Right renal cortex interstitium (tissue), 3 donors: ENCODE results near the gene IVL. TPM values are rescaled to one million over a fixed set of nuclear protein-coding genes. Genes with fewer than 3 reads are reported as not detected.
A peak's percentile ranks its signal among the peaks of the same experiment; 100 is the strongest.

Experiments used
- DNase-seq, 3 donors: peaks; one replicate each; pipeline ENCODE4 v3.0.0-alpha.2; 2013; ENCODE audit warnings: low read depth in 3 of 3, low spot score in 2 of 3
- polyA plus RNA-seq, 3 donors: library from polyadenylated mRNA; unstranded; fragments of 120-200 nt; gene quantifications; one replicate each; pipeline ENCODE4 v1.2.1, GENCODE V29; 2013; ENCODE audit not compliant: insufficient read length in 3 of 3

Gene IVL, protein sequence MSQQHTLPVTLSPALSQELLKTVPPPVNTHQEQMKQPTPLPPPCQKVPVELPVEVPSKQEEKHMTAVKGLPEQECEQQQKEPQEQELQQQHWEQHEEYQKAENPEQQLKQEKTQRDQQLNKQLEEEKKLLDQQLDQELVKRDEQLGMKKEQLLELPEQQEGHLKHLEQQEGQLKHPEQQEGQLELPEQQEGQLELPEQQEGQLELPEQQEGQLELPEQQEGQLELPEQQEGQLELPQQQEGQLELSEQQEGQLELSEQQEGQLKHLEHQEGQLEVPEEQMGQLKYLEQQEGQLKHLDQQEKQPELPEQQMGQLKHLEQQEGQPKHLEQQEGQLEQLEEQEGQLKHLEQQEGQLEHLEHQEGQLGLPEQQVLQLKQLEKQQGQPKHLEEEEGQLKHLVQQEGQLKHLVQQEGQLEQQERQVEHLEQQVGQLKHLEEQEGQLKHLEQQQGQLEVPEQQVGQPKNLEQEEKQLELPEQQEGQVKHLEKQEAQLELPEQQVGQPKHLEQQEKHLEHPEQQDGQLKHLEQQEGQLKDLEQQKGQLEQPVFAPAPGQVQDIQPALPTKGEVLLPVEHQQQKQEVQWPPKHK
- polyA plus RNA-seq, result under 1 TPM in 2 of 3 donors, not detected in 1; 0.21 to 0.42 TPM

DNA sequence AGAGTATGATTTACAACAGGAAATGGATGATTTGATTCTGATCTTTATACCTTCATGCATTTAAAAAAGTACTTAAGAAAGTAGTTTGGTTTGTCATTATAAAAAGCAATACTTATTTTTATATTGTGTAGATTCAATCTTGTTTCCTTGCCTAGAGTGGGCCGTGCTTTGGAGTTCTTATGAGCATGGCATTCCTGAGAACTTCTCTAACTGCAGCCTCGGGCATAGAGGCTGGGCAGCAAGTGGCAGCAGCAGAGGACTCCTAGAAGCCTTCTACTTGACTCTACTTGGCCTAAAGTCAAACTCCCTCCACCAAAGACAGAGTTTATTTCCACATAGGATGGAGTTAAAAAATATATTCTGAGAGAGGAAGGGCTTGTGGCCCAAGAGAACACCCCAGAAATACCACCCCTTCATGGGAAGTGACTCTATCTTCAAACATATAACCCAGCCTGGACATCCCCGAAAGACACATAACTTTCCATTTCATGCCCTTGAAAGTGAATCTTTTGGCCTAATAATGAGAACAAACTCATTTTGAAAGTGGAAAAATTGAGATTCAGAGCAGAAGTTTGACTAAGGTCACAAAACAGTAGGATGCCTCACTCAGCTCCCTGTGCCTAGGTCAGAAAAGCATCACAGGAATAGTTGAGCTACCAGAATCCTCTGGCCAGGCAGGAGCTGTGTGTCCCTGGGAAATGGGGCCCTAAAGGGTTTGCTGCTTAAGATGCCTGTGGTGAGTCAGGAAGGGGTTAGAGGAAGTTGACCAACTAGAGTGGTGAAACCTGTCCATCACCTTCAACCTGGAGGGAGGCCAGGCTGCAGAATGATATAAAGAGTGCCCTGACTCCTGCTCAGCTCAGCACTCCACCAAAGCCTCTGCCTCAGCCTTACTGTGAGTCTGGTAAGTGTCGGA lies at the start of gene IVL:
IVL (plus strand) TSS at position 861 of the 916 bp plus-strand sequence. CDS start 1,252 bp downstream, outside the sequence.
- DNase-seq, result no peak

DNA sequence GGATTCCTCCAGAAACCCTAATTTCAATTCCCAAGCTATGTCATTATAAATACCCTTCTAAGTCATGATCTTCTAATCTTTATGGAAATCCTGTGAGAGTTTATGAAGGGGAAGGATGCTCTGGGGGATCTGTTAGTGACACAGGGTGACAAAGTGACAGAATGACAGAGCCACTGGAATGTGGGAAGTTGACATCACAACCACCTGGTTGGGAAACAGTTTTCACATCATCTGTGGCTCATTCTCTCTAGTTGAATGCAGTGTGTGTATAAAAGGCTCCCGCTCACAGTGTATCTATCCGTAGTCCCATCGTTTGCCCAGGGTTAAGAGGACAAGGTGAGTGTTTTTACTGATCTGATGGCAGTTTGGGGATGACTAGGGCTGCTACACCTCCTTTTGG lies 48.6 kb upstream of the IVL start, which contains the start of gene LCE7A:
LCE7A (plus strand) TSS at position 301 of the 400 bp plus-strand sequence. CDS start 702 bp downstream, outside the sequence.
- DNase-seq, result no peak

DNA sequence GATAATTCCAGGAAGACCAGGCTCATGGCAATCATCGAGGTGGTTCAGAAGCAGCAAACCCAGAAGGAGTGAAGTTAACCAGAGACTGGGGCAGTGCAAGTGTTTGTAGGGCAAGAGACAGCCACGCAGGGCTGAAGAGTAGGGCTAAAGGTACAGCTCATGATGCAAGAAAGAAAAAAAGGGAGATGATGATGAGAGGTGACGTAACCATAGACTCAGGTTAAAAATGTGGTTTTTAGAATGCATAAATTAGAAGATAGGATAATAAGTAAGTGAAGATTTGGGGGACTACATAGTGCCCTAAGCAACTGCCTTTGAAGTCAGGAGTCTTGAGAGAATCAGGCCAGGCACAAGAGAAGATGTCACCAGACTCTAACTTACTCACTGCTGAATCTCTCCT lies 48.2 kb upstream of the IVL start:
- no peak for DNase-seq

DNA sequence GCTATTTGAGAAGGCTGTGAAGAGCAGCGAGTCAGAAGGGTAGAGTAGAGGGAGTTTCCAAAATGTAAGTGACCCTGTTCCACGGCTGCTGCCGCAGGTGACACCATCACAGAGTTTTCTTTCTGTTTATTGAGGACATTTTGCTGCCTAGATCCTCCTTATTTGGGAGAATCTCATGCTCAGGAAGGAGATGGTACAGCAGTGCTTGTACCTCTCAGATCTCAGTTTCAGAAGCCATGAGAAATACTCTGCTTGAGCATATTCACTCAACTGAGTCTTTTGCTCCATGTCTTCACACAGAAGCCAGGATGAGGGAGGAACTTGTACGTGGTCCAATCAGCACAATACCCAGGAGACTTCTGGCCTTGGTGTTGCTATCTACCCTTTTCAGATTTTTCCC lies 47.0 kb upstream of the IVL start:
- DNase-seq, result no peak

DNA sequence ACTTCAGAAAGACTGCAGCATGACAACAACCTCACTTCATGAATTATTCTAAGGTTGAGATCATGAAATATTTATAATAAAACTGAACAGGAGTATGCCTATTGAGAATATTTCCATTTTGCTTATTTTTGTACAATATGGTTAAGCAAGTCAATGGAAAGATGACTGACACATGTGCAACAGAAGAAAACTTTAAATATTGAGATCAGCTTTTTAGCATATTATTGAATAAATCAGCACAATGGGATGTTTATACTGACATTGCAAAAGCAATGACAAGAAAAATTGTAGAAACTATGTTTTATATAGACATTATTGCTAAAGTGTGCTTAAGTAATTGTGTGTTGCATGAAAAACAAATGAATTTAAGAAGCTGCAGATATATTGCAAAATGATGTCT lies 43.9 kb upstream of the IVL start:
- DNase-seq, result no peak

DNA sequence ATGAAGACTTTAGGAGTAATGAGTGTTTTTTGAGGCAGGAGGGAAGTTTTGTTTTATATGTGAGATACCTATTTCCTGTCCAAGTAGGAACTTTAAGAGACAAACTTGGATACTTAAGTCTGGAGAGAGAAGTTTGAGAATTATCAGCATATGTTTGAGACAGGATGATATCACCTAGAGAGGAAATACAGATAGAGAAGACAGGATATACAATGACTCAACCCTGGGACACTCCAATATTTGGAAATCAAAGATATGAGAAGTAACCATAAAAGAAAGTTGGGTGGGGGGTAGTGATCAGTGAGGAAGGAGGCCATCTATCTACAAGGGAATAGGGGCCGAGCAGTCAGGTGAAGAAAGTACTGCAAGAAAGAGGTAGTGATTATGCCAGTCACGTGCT lies 42.0 kb upstream of the IVL start:
- no peak for DNase-seq

DNA sequence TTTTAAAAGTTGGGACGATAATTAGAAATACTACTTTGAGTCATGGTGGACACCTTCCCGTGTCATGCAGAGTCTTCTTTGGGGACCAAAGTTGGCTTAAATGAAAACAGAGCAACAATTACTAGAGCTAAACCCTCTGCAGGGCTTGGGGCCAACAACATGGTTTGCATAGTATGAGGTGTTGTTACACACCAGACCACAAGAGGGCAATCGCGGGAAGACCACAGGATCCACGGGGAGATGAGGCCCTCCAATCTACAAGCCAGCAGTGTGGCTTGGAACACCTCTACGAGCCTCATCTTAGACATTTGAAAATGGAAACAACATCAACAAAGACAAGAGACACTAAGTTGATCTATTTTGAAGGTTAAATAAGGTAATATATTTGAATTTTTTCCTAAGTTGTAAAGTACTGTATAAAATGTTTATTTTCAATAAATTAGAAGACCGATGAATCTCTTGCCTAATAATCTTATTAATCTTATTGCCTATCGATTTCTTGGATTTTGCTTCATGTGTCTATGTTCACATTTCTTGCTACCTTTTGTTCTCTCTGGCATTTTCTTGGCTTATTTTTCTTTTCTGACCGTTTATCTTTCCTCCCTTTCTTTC lies 38.4 kb upstream of the IVL start:
- peak; percentile 27 to 49 (median 31) for DNase-seq

DNA sequence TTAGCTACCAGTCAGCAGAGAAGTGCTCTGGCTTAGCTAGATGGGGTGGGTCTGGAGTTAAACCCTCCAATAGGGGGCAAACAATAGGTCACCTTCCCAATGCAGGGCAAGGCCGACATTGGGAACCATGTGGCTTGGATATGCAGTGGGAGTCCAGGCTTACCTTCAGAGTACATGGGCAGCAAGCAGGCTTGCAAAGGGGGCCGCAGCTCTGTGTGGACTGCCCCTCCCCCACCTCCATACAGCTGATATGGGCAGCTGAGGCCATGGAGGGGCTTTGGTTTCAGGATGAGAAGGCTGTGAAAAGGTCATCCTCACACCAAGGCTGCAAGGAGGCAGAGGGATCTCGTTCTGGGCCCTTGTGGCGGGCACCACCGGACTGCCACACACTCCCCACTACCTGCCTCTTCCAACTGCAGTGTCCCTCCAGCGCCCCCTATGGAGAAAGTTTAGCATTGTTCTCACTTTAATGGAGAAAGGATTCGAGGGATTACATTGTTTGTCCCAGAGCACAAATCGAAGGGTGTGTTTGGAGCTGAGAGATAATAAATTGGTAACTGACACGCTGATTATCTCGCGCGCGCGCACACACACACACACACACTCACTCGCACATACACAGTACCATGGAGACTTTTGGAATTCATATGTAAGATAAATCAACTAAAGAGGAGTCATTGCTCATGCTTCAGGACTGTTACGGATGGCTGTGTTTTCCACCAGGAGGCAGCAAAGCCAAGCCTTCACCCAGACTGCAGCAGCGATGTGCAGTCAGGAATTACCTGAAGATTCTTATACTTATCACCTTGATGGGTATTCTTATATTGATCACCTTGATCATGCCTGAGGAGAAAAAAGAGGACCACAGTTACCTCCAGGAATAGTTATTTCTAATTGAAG lies 37.3 kb upstream of the IVL start:
- DNase-seq, result peak in 1 of 3 donors; percentile 6

DNA sequence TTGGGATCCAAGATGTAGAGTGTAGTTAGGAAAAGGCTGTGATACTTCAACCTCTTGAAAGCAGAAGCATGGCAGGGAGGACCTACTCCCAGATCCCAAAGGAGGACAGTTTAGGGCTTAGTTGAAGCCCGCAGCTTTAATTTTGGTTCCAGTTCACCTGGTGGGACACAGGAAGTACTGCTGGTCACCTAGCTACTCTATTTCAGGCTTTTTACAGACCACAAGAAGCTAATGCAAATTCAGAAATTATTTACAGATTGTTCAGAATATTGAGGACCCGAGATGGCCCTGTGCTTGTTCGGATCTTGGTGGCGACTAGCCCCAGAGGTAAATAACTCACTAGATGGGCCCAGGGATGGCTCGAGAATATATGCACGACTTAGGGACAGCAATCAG lies 36.6 kb upstream of the IVL start:
- DNase-seq, result no peak

DNA sequence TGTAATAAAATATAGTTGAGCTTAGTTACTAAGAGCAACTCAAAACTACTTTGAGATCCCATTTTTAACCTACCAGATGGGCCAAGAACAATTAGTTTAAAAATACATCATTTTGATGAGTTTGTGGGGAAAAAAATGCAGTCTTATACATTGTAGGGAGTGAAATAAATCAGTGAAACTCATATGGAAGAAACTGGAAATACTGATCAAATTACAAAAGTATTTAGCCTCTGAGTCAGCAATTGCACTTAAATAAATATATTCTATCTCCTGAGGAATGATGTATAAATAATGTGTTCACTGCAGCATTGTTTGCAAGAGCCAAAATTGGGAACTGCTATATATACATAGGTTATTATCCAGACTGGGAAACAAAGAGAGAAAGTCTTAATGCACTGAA lies 34.9 kb upstream of the IVL start:
- DNase-seq, result no peak

DNA sequence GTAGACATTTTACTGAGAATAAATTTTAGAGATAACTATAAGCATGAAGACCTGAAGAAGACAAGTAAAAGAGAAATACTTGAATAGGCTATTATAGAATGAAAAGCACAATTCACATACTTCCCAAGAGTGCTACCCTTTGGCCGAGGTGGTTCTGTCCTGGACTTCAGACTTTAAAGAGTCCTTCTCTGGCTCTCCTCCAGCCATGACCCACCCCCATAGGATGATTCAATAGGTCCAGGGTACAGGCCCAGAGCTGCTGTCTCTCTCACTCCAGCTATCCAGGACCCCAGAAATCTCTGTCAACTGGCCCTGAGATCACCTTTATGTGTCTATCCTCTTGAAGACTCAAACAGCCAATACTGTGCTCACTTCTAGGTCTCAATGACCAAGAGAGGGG lies 31.5 kb upstream of the IVL start:
- DNase-seq, result no peak

DNA sequence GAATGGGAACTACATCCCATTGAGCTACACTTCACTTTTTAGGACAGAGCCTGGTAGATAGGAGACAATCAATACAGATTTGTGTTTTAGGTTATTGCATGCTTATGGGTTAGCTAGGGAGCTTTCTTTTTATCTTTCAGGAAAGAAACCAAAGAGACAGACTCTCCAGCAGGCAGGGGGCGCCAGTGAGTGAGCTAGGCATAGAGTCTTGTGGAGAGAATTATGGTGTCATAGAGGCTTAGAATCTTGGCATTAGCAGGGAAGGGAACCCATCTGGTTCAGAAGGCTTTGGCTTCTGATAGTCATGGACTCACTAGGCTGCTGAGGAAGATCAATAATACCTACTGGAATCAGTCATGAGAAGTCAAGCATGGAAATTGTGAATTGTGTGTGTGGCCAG lies 30.3 kb upstream of the IVL start, which contains the start of gene SMCP:
SMCP (plus strand) TSS at position 281 of the 400 bp plus-strand sequence. CDS start 6,101 bp downstream, outside the sequence.
- DNase-seq, result no peak

DNA sequence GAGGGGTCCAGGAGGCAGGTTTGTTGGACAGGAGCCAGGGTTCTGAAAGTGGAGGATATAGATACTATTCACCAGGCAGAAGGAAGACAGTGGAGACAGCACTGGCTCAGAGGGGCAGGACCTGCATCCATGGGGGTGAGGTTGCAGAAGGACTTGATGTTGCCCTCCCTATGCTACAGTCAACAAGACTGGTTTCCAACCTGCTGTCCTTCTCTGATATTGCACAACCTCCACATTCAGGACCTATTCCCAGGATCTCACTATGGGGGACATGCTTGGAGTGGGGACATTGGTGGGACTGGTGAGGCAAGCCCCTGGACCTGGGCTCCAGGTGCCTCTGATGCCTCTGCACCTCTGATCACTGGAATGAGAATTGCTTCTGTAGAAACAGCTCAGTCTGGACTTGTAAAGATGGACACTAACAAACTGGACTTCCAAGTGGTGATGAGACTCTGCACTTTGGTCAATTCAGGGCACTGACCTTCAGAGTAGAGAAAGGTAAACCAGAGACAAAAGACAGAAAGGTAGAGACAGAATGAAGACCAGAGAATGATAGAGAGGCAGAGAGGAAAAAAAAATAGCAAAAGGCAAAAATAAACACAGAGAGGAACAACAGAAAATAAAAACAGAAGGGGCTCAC lies 28.7 kb upstream of the IVL start:
- DNase-seq, result no peak

DNA sequence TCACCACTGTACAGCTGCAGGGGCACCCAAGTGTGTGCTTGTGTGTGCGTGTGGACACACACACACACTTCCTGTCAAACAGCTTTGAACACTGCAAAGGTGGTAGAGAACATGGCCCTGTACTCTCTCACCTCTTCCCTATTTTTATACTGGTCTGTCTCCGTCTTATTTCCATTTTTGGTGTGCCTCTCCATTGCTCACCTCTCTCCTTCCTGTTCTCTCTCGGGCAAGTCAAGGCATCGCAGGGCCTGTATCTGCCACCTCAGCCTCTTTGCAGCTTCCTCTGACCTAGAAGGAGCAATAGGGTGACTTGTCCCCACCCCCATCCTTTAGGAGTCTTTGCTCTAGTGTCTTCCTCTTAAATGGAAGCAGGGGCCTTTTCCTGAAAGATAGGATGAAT lies 28.0 kb upstream of the IVL start:
- no peak for DNase-seq

DNA sequence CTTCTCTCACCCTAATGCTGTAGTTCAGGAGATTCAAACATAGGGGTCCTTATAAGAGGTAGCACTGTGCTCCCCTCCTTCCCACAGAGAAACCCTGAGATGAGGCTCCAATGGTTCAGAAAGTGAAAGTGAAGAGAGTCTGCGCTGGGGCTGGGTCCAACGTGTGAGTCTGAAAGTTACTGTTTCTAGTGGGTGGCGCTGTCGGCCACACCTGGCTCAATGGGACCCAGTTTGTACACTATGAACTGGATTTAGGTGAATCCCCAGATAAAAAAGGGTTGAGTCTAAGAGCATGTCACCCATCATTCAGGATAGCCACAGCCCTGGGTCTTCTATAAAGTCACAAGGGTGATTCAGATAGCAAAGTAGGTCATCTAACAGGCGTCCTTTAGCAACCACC lies 27.4 kb upstream of the IVL start:
- DNase-seq, result no peak

DNA sequence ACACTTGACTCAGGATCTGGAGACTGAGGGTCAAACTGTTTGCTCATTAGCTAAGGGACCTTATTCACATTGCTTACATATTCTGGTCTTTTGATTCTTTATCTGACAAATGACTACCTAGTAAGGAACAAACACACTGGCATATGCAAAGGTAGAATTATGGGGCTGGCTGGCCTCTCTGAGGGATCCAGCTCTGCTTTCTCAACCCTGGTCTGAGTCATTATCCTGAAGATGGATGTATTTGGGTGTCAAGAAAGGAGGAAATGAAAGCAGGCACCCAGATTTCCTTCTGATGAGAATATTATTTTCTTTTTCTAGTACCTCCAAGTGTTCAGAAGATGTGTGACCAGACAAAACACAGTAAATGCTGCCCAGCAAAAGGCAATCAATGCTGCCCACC lies 24.3 kb upstream of the IVL start:
- no peak for DNase-seq

DNA sequence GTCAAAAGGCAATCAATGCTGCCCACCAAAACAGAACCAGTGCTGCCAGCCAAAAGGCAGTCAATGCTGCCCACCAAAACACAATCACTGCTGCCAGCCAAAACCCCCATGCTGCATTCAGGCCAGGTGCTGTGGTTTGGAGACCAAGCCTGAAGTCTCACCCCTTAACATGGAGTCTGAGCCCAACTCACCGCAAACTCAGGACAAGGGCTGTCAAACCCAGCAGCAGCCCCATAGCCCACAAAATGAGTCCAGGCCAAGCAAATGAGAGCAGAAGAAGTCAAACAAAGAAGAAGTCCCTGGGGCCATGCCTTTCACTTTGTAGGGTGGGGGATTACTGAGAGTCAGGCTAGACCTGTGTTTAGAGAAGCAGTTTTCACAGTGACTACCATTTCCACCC lies 23.8 kb upstream of the IVL start:
- no peak for DNase-seq

DNA sequence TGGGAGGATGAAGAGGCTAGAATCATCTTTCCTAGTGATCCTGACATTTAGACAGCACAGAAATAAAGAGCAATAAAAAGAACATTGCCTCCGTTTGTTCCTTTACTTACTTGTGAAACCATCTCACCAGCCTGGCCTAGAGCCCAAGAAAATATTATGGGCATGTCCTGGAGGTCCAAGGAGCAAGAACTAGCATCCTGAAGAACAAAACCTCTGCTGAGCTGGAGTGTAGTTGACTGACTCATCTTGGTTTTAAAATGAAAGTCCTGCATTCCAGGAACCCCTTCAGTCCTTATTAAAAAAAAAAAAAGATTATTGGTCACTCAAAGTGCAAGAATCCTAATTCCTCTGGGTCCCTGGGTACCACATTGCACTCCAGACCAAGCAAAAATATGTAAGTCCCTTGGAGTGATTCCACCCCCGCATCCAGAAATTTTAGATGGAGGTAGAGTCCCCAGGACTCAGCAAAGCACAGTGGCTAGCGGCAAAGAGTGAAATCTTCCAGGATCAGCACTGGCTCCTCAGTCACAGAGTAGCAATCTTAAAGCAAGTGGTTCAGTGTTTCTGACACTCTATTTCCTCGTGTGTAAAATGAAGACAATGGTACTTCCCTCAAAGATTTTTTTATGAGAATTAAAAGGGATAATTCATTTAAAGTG lies 23.3 kb upstream of the IVL start:
- DNase-seq, result no peak

DNA sequence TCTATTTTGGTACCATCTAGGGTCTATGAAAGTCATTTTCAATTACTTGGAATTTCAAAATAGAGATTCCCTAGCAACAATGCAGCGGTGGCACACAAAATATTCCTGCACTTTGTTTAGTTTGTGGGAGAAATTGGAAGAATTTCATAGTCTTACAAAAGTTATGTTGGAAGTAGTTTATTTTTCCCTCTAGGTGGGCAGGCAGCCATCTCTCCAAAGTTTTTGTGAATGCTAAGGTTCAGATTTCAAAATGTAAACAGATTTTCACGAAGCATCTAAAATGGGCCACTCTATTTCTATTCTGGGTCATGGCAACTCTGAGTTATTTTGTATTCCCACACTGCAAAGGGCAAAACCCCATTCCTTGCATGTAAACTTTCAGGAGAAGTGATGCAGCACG lies 22.3 kb upstream of the IVL start:
- DNase-seq, result no peak
